ENCODE measurements around the gene SEMA4G. TPM values are rescaled to one million over a fixed set of nuclear protein-coding genes. Genes with fewer than 3 reads are reported as not detected.

SEMA4G gene
- total RNA-seq, 1 donor from 2014 or later: 0.72 TPM

DNA sequence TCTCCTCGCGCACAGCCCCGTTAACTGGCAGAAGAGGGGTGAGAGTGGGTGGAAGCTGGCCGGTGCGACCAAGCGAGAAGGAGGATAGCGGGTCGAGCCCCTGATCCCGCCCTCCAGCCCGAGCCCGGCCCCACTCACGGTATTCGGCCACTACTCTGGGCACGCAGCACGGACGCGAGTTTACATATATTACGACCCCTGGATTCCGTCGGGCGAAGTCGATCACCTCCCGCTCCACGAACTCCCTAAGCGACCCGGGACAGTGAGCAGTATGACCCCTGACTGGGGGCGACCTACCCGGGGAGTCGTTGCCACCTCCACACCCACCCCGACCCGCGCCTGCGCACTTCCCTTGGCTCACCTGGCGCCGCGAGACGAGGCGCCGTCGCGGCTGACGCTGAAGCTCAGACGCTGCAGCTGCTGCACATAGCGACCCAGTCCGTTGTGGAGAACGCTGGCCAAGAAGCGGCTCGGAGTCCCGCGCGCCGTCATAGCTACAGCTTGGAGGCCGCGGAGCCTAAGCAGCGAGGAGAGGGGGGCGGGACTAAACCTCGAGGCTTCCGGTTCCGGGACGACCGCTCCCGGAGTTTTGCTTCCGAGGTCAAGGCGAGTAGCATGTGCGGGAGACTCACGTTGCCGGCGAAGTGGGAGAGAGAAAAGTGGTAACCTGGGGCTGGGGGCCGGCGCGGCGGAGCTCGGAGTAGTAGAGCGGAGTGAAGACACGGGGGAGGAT is 17.8 kb downstream of the SEMA4G start, which contains the start of the genes MRPL43 and TWNK:
Gene MRPL43, minus strand, starts transcription at position 546 of the 733 bp plus-strand sequence. Its CDS starts 54 bp downstream, at position 492.
Gene TWNK, plus strand, starts transcription at position 592 of the 733 bp plus-strand sequence. CDS start 668 bp downstream, outside the sequence.
- peak; percentile 85 for DNase-seq (ENCODE audit: low read depth)

DNA sequence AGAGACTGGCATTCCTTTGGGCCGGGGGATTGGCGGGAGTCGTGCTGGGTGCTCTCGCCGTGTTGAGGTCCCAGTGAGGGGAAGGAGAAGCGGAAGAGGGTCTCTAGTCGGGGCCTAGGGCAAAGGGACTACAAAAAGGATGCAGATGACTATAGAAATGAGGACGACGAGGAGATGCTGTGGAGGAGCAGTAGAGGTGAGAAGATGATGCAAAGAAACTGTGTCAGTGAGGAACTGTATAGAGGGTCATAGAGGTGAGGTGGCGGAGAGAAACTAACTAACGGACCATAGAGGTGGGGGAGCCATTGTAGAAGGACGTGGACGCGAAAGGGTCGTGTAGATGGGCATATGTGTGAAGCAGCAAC is 18.4 kb downstream of the SEMA4G start:
- DNase-seq (ENCODE audit: low read depth): no peak

GRCh38 chr10:100988166-100988565 is 18.9 kb downstream of the SEMA4G start:
- DNase-seq (ENCODE audit: low read depth): no peak

GRCh38 chr10:100989088-100989487 is 19.8 kb downstream of the SEMA4G start:
- no peak for DNase-seq (ENCODE audit: low read depth)

DNA sequence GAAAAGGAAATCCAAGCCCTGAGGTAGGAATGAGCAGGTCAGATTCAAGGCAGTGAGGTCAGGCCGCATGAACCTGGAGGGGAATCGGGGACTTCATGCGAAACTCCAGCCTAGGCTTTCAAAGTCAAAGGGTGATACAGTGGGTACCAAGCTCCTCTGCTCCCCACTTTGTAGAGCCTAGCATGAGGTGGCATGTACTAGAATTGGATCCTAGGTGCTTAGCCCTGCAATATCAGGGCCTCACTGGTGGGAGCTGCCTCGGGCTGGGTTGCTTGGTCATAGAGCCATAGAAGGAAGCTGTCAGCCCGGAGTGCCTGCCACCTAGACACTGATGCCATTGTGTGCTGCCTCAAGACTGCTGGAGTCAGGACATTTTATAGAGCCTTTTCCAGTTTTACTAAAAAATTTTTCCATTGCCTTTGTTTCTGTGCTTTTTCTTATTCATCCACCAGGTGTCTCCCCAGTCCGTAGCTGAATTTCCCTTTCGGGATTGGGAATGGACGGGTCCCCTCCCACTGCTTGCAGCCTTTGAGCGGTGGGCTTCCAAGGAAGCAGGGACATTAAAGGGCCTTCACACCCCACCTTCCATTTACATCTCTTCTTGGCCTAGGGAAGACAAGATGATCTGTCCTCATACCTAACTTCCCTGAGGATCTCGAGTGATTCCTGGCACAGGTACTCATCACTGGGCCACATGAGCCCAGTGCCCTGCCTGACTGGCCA is 24.8 kb downstream of the SEMA4G start:
- DNase-seq (ENCODE audit: low read depth): peak; percentile 70

DNA sequence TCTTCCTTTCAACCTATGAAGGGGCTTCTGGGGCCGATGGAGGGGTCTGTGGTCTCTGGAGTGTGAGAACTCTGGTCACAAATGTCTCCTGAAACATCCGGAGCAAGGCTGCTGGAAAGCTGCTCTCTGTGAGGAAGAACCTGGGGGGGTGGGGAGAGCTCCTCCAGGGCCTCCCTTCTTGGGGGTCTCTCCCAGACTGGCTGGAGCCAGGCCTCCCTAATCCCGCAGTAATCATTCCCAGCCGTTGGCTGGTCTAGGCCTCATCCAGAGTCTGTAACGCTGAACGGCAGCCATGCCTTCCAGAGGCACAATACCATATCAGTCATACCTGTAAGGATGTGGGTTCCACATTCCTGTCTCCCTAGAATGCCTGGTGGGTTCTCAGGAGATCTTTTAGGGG is 25.9 kb downstream of the SEMA4G start:
- DNase-seq (ENCODE audit: low read depth): no peak

DNA sequence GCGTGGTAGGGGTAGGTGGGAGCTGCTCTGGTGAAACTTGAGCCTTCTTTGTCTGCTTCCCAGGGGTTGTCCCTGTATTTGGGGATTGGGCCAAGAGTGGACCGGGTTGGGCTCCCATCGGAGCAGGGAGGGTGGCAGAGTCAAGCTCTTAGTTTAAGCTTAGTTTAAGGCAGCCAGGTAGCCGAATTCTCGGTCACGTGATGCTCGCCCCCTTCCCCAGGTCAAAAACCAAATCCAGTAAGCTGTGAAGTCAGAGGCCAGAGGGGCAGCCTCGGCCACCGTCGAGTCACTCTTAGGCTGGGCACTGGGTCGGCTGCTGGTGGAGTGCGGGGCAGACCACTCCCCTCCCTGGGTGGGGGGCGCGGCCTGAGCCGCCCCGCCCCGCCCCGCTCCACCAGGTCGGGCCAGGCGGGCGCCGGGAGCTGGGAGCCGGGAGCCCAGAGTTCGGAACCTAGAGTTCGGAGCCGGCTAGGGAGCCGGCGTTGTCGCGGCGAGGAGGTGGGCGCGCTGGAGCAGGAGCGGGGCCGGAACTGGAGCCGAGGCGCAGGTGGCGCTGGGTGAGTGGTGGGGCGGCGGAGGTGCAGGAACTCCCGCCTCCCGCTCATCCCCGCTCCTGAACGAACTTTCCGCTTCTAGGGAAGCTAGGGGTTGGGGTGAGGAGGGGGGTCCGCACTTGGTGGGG is 27.5 kb downstream of the SEMA4G start:
- DNase-seq (ENCODE audit: low read depth): peak; percentile 48

GRCh38 chr10:100997360-100998182 is 28.3 kb downstream of the SEMA4G start:
- DNase-seq (ENCODE audit: low read depth): peak; percentile 100

- DNase-seq (ENCODE audit: low read depth): no peak
These were observed 29.1 kb downstream of the SEMA4G start for GRCh38 chr10:100998183-100998990.

DNA sequence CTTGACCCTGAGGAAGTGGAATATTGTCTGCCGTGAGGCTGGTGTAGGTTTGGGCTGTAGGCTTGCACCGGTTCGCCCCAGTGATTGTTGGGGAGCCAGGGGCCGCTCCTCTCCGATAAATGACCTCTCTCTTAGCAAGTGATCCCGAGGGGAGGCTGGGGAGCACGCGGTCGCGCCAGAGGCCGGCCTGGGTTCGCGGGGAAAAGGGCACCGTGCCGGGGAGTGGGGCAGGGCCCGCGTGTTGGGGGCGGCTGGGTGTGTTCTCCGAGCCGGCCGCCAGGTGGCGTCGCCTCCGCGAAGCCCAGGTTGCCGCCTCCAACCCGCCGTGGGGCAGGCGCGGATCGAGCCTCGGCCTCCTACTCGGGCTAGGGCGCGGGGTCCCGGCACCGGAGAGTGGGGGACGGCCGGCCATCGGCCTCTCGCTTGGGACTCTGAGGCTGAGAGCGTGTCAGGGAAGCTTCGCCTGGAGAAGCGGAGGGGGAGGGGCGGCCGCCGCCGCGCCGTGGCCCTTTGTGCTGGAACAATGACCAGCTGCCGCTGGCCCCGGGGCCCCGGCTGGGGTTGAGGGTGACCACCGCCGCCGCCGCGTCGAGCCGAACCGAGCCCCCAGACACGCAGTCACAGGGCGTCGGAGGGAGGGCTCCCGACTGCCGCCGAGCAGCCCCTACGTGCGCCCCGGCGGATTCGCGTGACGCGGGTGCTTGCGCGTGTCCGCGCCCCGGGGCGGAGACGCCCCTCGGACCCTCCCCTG is 29.9 kb downstream of the SEMA4G start:
- peak; percentile 88 for DNase-seq (ENCODE audit: low read depth)

GRCh38 chr10:100999742-101000126 is 30.4 kb downstream of the SEMA4G start, which contains the start of gene LZTS2:
Gene LZTS2, plus strand, starts transcription at chr10:100999808. Its CDS starts 2,731 bp downstream, at chr10:101002539.
- DNase-seq (ENCODE audit: low read depth): no peak

DNA sequence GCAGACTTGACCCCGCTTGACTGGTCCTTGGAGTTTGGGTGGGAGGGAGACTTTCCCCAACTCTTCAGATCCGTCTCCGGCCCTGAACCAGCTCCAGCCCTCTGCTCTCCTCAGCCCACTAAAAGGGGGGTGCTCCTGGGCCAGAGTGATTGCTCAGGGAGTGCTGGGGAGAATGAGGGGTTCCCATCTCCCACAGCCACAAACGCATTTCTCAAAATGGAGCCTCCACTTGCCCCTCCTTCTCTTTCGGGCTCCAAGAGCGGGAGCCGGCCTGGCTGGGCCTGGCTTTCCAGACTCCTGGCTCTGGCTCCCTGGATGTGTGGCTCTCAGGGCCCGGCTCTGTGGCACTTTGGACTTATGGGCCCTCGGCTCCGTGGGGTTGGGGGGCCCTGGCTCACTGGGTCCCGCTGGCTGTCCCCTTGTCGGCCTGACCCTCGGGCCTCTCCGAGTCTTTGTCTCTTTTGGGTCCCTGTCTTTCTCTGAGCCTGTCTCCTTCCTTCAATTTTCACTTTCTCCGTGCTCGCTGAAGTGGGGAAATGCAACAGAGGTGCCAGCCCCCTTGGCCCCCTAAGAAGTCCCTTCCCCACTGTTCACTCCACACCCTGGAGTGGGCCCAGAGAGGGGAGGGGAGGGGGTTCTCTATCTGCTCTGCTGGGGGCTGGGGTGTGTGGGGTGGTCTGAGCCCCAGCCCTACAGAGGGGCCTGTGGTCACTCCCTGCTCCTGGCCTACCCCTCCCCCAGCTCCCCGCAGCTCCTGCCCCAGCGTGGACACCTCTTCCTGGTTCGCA is 31.0 kb downstream of the SEMA4G start:
- peak; percentile 52 for DNase-seq (ENCODE audit: low read depth)

- DNase-seq (ENCODE audit: low read depth): peak; percentile 96
These were observed 31.8 kb downstream of the SEMA4G start for GRCh38 chr10:101000915-101001658.

- DNase-seq (ENCODE audit: low read depth): no peak
These were observed 32.3 kb downstream of the SEMA4G start for GRCh38 chr10:101001659-101002035.

DNA sequence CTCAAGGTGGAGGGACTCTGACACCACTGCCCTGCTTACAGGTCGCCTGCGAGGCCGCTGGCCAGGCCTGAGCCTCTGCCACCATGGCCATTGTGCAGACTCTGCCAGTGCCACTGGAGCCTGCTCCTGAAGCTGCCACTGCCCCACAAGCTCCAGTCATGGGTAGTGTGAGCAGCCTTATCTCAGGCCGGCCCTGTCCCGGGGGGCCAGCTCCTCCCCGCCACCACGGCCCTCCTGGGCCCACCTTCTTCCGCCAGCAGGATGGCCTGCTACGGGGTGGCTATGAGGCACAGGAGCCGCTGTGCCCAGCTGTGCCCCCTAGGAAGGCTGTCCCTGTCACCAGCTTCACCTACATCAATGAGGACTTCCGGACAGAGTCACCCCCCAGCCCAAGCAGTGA is 33.2 kb downstream of the SEMA4G start:
- no peak for DNase-seq (ENCODE audit: low read depth)

DNA sequence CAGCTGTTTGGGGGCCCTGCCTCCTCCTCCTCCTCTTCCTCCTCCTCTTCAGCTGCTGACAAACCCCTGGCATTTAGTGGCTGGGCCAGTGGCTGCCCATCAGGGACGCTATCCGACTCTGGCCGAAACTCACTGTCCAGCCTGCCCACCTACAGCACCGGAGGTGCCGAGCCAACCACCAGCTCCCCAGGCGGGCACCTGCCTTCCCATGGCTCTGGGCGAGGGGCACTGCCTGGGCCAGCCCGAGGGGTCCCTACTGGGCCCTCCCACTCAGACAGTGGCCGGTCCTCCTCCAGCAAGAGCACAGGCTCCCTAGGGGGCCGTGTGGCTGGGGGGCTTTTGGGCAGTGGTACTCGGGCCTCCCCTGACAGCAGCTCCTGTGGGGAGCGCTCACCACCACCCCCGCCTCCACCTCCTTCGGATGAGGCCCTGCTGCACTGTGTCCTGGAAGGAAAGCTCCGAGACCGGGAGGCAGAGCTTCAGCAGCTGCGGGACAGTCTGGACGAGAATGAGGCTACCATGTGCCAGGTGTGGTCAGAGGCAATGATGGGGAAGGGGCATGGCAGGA is 34.4 kb downstream of the SEMA4G start:
- DNase-seq (ENCODE audit: low read depth): no peak

DNA sequence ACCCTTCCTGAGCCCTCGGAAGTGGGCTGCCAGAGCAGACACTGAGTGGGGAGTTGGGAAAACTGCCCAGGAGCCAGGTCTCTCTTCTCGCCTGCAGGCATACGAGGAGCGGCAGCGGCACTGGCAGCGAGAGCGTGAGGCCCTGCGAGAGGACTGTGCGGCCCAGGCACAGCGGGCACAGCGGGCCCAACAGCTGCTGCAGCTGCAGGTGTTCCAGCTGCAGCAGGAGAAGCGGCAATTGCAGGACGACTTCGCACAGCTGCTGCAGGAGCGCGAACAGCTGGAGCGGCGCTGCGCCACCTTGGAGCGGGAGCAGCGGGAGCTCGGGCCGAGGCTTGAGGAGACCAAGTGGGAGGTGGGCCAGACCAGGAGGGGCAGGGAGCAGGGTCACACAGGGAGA is 36.1 kb downstream of the SEMA4G start:
- no peak for DNase-seq (ENCODE audit: low read depth)

Data from myocyte (in vitro differentiated cells).